Sigmoid colon (tissue), 7 donors: ENCODE results near the gene NOTCH1. TPM values are rescaled to one million over a fixed set of nuclear protein-coding genes. Genes with fewer than 3 reads are reported as not detected.

ENCODE experiments used
- DNase-seq: peaks from one replicate; pipeline ENCODE4 v3.0.0-alpha.2; 2019
- H3K27ac ChIP-seq, 4 donors: fragments of 200-600 bp; sonication (generic); one replicate each; pipeline ENCODE4 v1.5.1; 2016 to 2019; ENCODE audit warnings: mild to moderate bottlenecking in 1 of 4
- H3K27me3 ChIP-seq, 3 donors: fragments of 200-600 bp; sonication (generic); one replicate each; pipeline ENCODE4 v1.5.1; 2019; ENCODE audit warnings: mild to moderate bottlenecking in 1 of 3
- H3K36me3 ChIP-seq, 4 donors: fragments of 200-600 bp; sonication (generic); one replicate each; pipeline ENCODE4 v1.5.1; 2016 to 2019
- H3K4me1 ChIP-seq, 4 donors: fragments of 200-600 bp; sonication (generic); one replicate each; pipeline ENCODE4 v1.5.1; 2017 to 2019
- H3K4me3 ChIP-seq, 4 donors: fragments of 200-600 bp; sonication (generic); one replicate each; pipeline ENCODE4 v1.5.1; 2017 to 2019; ENCODE audit warnings: mild to moderate bottlenecking in 2 of 4, moderate library complexity in 1 of 4
- H3K9me3 ChIP-seq, 4 donors: fragments of 200-600 bp in 3 of 4; sonication (generic) in 3 of 4; one replicate each; pipeline versions ENCODE4 v1.5.1 to v1.6.1; 2013 to 2019
- CTCF ChIP-seq, 4 experiments: fragments of 450-650 bp in 3 of 4; fragments of 200-600 bp in 1 of 4; IDR thresholded peaks; one replicate each; pipeline ENCODE4 v1.5.1; 2016 to 2019; ENCODE audit warnings: antibody characterized with exemption in 4 of 4, mild to moderate bottlenecking in 3 of 4, moderate library complexity in 2 of 4
- EP300 ChIP-seq, 4 donors: sonication (generic); formaldehyde crosslinking; IDR thresholded peaks; one replicate each; pipeline ENCODE4 v1.6.1; 2017; ENCODE audit warnings: antibody characterized with exemption in 4 of 4
- POLR2A ChIP-seq, 2 donors: fragments of 450-650 bp; IDR thresholded peaks; one replicate each; pipeline ENCODE4 v1.6.1; 2016; ENCODE audit warnings: antibody characterized with exemption in 2 of 2, mild to moderate bottlenecking in 2 of 2, moderate library complexity in 2 of 2
- POLR2AphosphoS5 ChIP-seq, 4 donors: sonication (generic); formaldehyde crosslinking; IDR thresholded peaks; one replicate each; pipeline ENCODE4 v1.6.1; 2017; ENCODE audit warnings: antibody characterized with exemption in 4 of 4
- WGBS, 2 donors: extraction: QIAGEN DNeasy Blood & Tissue Kit; methylation state at CpG; one replicate each; pipeline ENCODE4 v1.1.7; 2013; 5-methylcytosine and 5-hydroxymethylcytosine counted together
- intact Hi-C: fragments of 100-400 bp; cut with DNase I; formaldehyde crosslinking; loops from one replicate; pipeline ENCODE4 v1.15.1; 2023
- polyA plus RNA-seq, 3 donors: library from polyadenylated mRNA; stranded (reverse); fragments of 200-250 nt; gene quantifications; one replicate each; pipeline ENCODE4 v1.2.3, GENCODE V29; 2013
- total RNA-seq, 4 donors: library from RNA; depleted of rRNA; stranded (reverse); fragments of >200 nt; gene quantifications; one replicate each; pipeline ENCODE4 v1.1.0, GENCODE V29; 2016
- donor health status: healthy with polysubstance abuse.
- donor health status: Bipolar disorder and iron deficiency.
- donor health status: healthy.

The NOTCH1 gene
- total and polyA plus RNA-seq, 7 donors, result 1.8 to 36.0 (median 30.7) TPM

GRCh38 chr9:136511670-136512592 lies 33.9 kb downstream of the NOTCH1 start:
- intact Hi-C loops, result no loop called here
- Histone ChIP-seq H3K9me3 (no peaks in the 10 kb centered on the region), H3K4me1 (peaks cover 0 to 3% (median 0%) of the 10 kb centered on the region in 4 donors), H3K4me3 (no peak overlapping the region), H3K27me3 (no peaks in the 10 kb centered on the region), H3K27ac (peak overlapping the region; percentile 50 to 64 (median 64)), H3K36me3 (peaks cover 53 to 100% (median 97%) of the 10 kb centered on the region in 4 donors)
- peak; percentile 78 for DNase-seq
- 88 to 89% methylated on average over 46 of the region's 46 CpGs for WGBS, 2 donors
- TF ChIP-seq POLR2AphosphoS5 (IDR thresholded peaks at IDR 0.05) (peak in 2 of 4 donors; percentile 44 to 61), POLR2A (IDR thresholded peaks at IDR 0.05) (no peak), EP300 (IDR thresholded peaks at IDR 0.05) (peak in 1 of 4 donors; percentile 28), CTCF (IDR thresholded peaks at IDR 0.05) (no peak)

DNA sequence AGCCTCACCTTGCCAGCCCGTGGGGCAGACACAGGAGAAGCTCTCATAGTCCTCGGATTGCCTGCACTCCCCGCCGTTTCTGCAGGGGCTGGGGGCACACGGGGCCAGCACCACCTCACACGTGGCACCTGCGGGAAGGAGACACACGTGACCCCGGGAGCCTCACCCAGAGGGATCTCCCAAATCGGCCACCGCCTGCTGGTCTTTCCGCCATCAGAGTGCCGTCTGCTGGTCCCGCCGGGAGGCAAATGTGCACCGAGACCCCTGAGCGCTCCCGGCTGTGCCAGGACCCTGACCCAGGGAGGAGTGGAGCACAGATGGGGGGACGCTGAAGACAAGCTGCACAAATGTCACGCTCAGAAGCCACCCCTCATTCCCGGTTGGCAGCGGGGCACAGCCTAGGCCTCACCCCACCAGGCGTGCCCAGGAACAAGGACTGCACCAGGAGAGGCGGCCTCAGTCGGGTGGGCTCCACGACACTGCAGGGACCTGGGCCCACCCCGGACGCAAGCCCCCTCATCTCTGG lies 34.6 kb downstream of the NOTCH1 start:
- Histone ChIP-seq H3K27me3 (no peaks in the 10 kb centered on the region), H3K4me3 (no peak overlapping the region), H3K4me1 (peaks cover 0 to 3% (median 0%) of the 10 kb centered on the region in 4 donors), H3K27ac (peak overlapping the region; percentile 50 to 64 (median 64)), H3K9me3 (no peaks in the 10 kb centered on the region), H3K36me3 (peaks cover 59 to 100% (median 99%) of the 10 kb centered on the region in 4 donors)
- WGBS, 2 donors, result 89 to 91% methylated on average over 28 of the region's 28 CpGs
- intact Hi-C loops, result no loop called here
- TF ChIP-seq EP300 (IDR thresholded peaks at IDR 0.05) (no peak), CTCF (IDR thresholded peaks at IDR 0.05) (no peak), POLR2A (IDR thresholded peaks at IDR 0.05) (no peak), POLR2AphosphoS5 (IDR thresholded peaks at IDR 0.05) (no peak)
- DNase-seq, result no peak

DNA sequence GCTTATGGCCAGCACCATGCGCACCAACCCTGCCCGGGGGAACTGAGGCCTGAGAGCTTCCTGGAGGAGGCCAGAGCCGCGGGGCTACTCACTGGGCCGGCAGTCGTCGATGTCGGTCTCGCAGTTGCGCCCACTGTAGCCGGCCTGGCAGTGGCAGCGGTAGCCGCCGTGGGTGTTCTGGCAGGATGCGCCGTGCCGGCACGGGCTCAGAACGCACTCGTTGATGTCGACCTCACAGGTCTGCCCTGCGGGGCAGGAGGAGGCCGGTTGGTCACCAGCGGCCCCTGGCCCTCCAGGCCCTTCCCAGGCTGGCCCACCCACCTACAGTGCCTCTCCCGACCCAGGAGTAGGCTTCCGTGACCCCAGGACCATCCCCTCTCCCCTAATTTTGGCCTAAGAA lies 35.3 kb downstream of the NOTCH1 start:
- peak overlapping the region; percentile 50 to 64 (median 64) for H3K27ac ChIP-seq
- H3K4me3 ChIP-seq, result no peak overlapping the region
- WGBS, 2 donors, result 91 to 93% methylated on average over 26 of the region's 26 CpGs
- H3K9me3 ChIP-seq, result no peaks in the 10 kb centered on the region
- intact Hi-C loops, result no loop called here
- H3K4me1 ChIP-seq, result peaks cover 0 to 3% (median 0%) of the 10 kb centered on the region in 4 donors
- H3K36me3 ChIP-seq, result peaks cover 66 to 100% (median 98%) of the 10 kb centered on the region in 4 donors
- no peaks in the 10 kb centered on the region for H3K27me3 ChIP-seq
- TF ChIP-seq POLR2A (IDR thresholded peaks at IDR 0.05) (no peak), POLR2AphosphoS5 (IDR thresholded peaks at IDR 0.05) (no peak), EP300 (IDR thresholded peaks at IDR 0.05) (no peak), CTCF (IDR thresholded peaks at IDR 0.05) (no peak)
- DNase-seq, result no peak

- no peak for DNase-seq
- no peak overlapping the region for H3K4me3 ChIP-seq
- WGBS, 2 donors, result 86 to 92% methylated on average over 27 of the region's 27 CpGs
- intact Hi-C loops, result no loop called here
- H3K27me3 ChIP-seq, result no peaks in the 10 kb centered on the region
- H3K27ac ChIP-seq, result no peak overlapping the region
- H3K9me3 ChIP-seq, result no peaks in the 10 kb centered on the region
- H3K36me3 ChIP-seq, result peaks cover 67 to 100% (median 98%) of the 10 kb centered on the region in 4 donors
- TF ChIP-seq POLR2AphosphoS5 (IDR thresholded peaks at IDR 0.05) (no peak), POLR2A (IDR thresholded peaks at IDR 0.05) (no peak)
- peaks cover 0 to 3% (median 0%) of the 10 kb centered on the region in 4 donors for H3K4me1 ChIP-seq
Measured at GRCh38 chr9:136509549-136509948, 36.3 kb downstream of the NOTCH1 start.
